HEK293 (cell line): ENCODE data around the gene AREG.

Source experiments
- CTCF ChIA-PET: fragments of 350-600 bp; formaldehyde crosslinking; extraction: SDS; loops from one replicate; lab custom pipeline; 2021; ENCODE audit warnings: antibody characterized with exemption; lab: Yijun Ruan, JAX
- POLR2A ChIA-PET: fragments of 300-600 bp; formaldehyde crosslinking; extraction: SDS; loops from one replicate; lab custom pipeline; 2020; ENCODE audit warnings: antibody characterized with exemption, inconsistent platforms; lab: Yijun Ruan, JAX
- H3K27ac ChIP-seq: fragments of 200-500 bp; sonication (Bioruptor generic); 2 replicates; pipeline ENCODE4 v1.5.1; 2014; ENCODE audit warnings: low read depth, low read length, control low read depth, inconsistent platforms; ENCODE audit errors: extremely low read depth
- H3K36me3 ChIP-seq, 2 experiments: fragments of 200-500 bp in 1 of 2; sonication (Bioruptor generic) in 1 of 2; 1 replicate in 1 of 2; 2 replicates in 1 of 2; pipeline ENCODE4 v1.5.1; 2014 to 2017; ENCODE audit warnings: inconsistent platforms in 2 of 2, low read length in 2 of 2; ENCODE audit not compliant: control insufficient read depth in 2 of 2, insufficient read depth in 1 of 2
- H3K4me1 ChIP-seq: fragments of 200-500 bp; sonication (Bioruptor generic); 2 replicates; pipeline ENCODE4 v1.5.1; 2014; ENCODE audit warnings: mild to moderate bottlenecking, low read length, inconsistent platforms; ENCODE audit not compliant: control insufficient read depth, insufficient read depth
- H3K4me3 ChIP-seq: 2 replicates; pipeline ENCODE4 v1.5.1; 2011; ENCODE audit warnings: low read depth, mild to moderate bottlenecking, control low read depth, low read length, moderate library complexity
- H3K9me3 ChIP-seq: fragments of 200-500 bp; sonication (Bioruptor generic); 2 replicates; pipeline ENCODE4 v1.5.1; 2014; ENCODE audit warnings: low read depth, low read length, inconsistent platforms; ENCODE audit not compliant: control insufficient read depth, insufficient read depth
- KLF1 ChIP-seq: fragments of 450-650 bp; formaldehyde crosslinking; IDR thresholded peaks from 2 replicates; pipeline ENCODE4 v1.5.1; 2016; ENCODE audit warnings: missing biosample characterization, missing genetic modification characterization
- KLF7 ChIP-seq: fragments of 450-650 bp; formaldehyde crosslinking; IDR thresholded peaks from 2 replicates; pipeline ENCODE4 v1.5.1; 2016; ENCODE audit warnings: missing biosample characterization, missing genetic modification characterization, borderline replicate concordance
- SP7 ChIP-seq: fragments of 450-650 bp; formaldehyde crosslinking; IDR thresholded peaks from 2 replicates; pipeline ENCODE4 v1.5.1; 2016; ENCODE audit warnings: missing biosample characterization, missing genetic modification characterization
- WT1 ChIP-seq: fragments of 450-650 bp; formaldehyde crosslinking; IDR thresholded peaks from 2 replicates; pipeline ENCODE4 v1.5.1; 2016; ENCODE audit warnings: missing biosample characterization, missing genetic modification characterization
- ZNF138 ChIP-seq: fragments of 450-650 bp; formaldehyde crosslinking; IDR thresholded peaks from 2 replicates; pipeline ENCODE4 v1.5.1; 2016; ENCODE audit warnings: missing biosample characterization, missing genetic modification characterization, borderline replicate concordance
- ZNF211 ChIP-seq: fragments of 450-650 bp; formaldehyde crosslinking; IDR thresholded peaks from 2 replicates; pipeline ENCODE4 v1.5.1; 2016; ENCODE audit warnings: low read depth, missing biosample characterization, missing genetic modification characterization
- ZNF24 ChIP-seq: fragments of 450-650 bp; formaldehyde crosslinking; IDR thresholded peaks from 2 replicates; pipeline ENCODE4 v1.5.1; 2016; ENCODE audit warnings: missing biosample characterization, missing genetic modification characterization
- ZNF274 ChIP-seq, 2 experiments: fragments of 200-500 bp in 1 of 2; fragments of 450-650 bp in 1 of 2; sonication (Bioruptor generic) in 1 of 2; formaldehyde crosslinking in 1 of 2; IDR thresholded peaks; 2 replicates each; pipeline versions ENCODE4 v1.5.1 to v1.6.1; 2014 to 2016; ENCODE audit warnings: borderline replicate concordance in 1 of 2, inconsistent platforms in 1 of 2, low read length in 1 of 2, missing biosample characterization in 1 of 2, missing genetic modification characterization in 1 of 2
- ZNF433 ChIP-seq: fragments of 450-650 bp; formaldehyde crosslinking; IDR thresholded peaks from 2 replicates; pipeline ENCODE4 v1.5.1; 2016; ENCODE audit warnings: missing biosample characterization, missing genetic modification characterization, low read depth
- ZNF544 ChIP-seq: fragments of 450-650 bp; formaldehyde crosslinking; IDR thresholded peaks from 2 replicates; pipeline ENCODE4 v1.5.0; 2017; ENCODE audit warnings: missing biosample characterization, missing genetic modification characterization
- ZNF561 ChIP-seq: fragments of 450-650 bp; IDR thresholded peaks from 2 replicates; pipeline ENCODE4 v1.5.1; 2018; ENCODE audit warnings: missing biosample characterization, missing genetic modification characterization, borderline replicate concordance
- ZNF600 ChIP-seq: fragments of 450-650 bp; formaldehyde crosslinking; IDR thresholded peaks from 2 replicates; pipeline ENCODE4 v1.5.1; 2016; ENCODE audit warnings: missing biosample characterization, missing genetic modification characterization
- ZNF610 ChIP-seq: fragments of 450-650 bp; formaldehyde crosslinking; IDR thresholded peaks from 2 replicates; pipeline ENCODE4 v1.5.1; 2016; ENCODE audit warnings: missing biosample characterization, missing genetic modification characterization, borderline replicate concordance
- ZNF621 ChIP-seq: fragments of 450-650 bp; formaldehyde crosslinking; IDR thresholded peaks from 2 replicates; pipeline ENCODE4 v1.5.1; 2017; ENCODE audit warnings: missing biosample characterization, missing genetic modification characterization
- ZNF658 ChIP-seq: fragments of 450-650 bp; formaldehyde crosslinking; IDR thresholded peaks from 2 replicates; pipeline ENCODE4; 2016; ENCODE audit warnings: missing biosample characterization, missing genetic modification characterization
- ZNF791 ChIP-seq: fragments of 450-650 bp; formaldehyde crosslinking; IDR thresholded peaks from 2 replicates; pipeline ENCODE4 v1.5.1; 2016; ENCODE audit warnings: missing biosample characterization, missing genetic modification characterization
- TF ChIP-seq, protein P1 (sequence below): fragments of 450-650 bp; formaldehyde crosslinking; IDR thresholded peaks from 2 replicates; pipeline ENCODE4 v1.5.1; 2016; ENCODE audit warnings: missing biosample characterization, missing genetic modification characterization, borderline replicate concordance
- TF ChIP-seq, protein P2 (sequence below): fragments of 450-650 bp; formaldehyde crosslinking; IDR thresholded peaks from 2 replicates; pipeline ENCODE4 v1.5.1; 2016; ENCODE audit warnings: missing biosample characterization, missing genetic modification characterization
- TF ChIP-seq, protein P3 (sequence below): fragments of 450-650 bp; IDR thresholded peaks from 2 replicates; pipeline ENCODE4 v1.5.1; 2018; ENCODE audit warnings: missing biosample characterization, missing genetic modification characterization
- TF ChIP-seq, protein P4 (sequence below): fragments of 450-650 bp; formaldehyde crosslinking; IDR thresholded peaks from 2 replicates; pipeline ENCODE4 v1.5.1; 2016; ENCODE audit warnings: missing biosample characterization, missing genetic modification characterization

The AREG gene

DNA sequence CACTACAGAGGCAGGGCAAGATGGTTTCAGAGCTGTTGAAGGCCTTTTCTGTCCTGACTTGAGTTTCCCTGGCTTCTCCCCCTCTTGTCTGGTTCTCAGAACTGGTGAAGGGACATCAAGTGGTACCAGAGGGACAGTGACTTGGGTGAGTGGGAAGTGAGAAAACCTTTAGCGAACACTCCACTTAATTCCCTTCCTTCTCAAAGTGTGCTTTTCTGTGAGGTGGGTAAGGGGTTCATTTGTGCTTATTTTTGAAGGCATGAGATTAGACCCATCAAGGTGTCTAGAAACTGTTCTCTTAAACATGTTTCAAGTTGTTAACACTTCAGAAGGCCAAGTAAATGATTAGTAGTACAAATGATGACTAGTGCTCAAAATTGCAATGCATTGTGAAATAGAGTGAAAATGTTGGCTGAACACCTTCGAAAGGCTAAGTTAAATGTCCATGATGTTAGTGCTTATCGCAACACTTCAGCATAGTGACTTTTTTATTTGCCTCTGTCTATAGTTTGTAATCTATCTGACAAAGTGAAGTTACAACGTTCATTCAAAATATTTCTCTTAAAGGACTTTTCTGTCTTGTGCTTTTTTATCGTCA, 2.8 kb downstream of the AREG start:
- CTCF ChIA-PET = no interaction called here
- no peaks in the 10 kb centered on the region for H3K36me3 ChIP-seq
- POLR2A ChIA-PET = no interaction called here
- H3K4me3 ChIP-seq = no peak overlapping the region
- H3K27ac ChIP-seq = no peak overlapping the region
- no peaks in the 10 kb centered on the region for H3K9me3 ChIP-seq
- TF ChIP-seq WT1 = no peak
- no peak for TF ChIP-seq ZNF138 (tag by site-specific recombination)
- TF ChIP-seq KLF1 (tag by site-specific recombination) = no peak
- no peaks in the 10 kb centered on the region for H3K4me1 ChIP-seq

DNA sequence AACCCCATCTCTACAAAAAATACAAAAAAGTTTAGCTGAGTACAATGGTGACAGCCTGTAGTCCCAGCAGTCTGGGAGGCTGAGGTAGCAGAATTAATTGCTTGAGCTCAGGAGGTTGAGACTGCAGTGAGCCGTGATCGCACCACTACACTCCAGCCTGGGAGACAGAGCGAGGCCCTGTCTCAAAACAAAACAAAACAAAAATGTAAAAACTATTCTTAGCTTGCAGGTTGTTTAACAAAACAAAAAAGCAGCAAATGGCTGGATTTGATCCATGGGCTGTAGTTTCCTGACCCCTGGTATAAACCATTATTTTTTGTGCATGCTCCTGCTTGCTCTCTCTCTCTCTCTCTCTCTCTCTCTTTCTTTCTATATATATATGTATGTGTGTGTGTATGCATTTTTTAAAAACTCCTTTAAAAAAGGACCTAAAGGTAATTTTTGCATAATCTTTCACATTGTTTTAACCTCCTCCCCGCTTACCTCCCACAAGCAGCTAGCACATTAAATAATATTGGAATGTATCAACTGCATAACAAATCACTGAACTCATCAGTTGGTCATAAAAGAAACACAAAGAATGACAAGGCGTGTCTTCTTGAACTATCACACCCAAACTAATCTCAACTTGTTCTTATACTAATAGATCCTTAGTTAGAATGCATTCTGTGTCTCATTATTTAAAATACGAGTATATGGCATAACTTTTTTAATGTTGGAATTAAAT, 4.8 kb downstream of the AREG start:
- Histone ChIP-seq H3K27ac (no peak overlapping the region), H3K36me3 (no peaks in the 10 kb centered on the region), H3K9me3 (no peaks in the 10 kb centered on the region), H3K4me1 (no peaks in the 10 kb centered on the region), H3K4me3 (no peak overlapping the region)
- TF ChIP-seq ZNF791 (tag by site-specific recombination) (no peak), ZNF561 (tag by site-specific recombination) (no peak), ZNF621 (tag by site-specific recombination) (no peak), ZNF600 (no peak), ZNF24 (tag by site-specific recombination) (no peak), ZNF211 (tag by site-specific recombination) (no peak)
- POLR2A ChIA-PET = interaction anchor here (0.6 kb wide), 1 partner anchor 416 kb away, joined by 4 read pairs; no protein-coding TSS in a partner anchor
- CTCF ChIA-PET = interaction anchor here (0.6 to 0.7 kb wide), 3 partner anchors 89 to 1158 kb away, joined by 3 to 4 read pairs (median 3); no protein-coding TSS in a partner anchor

DNA sequence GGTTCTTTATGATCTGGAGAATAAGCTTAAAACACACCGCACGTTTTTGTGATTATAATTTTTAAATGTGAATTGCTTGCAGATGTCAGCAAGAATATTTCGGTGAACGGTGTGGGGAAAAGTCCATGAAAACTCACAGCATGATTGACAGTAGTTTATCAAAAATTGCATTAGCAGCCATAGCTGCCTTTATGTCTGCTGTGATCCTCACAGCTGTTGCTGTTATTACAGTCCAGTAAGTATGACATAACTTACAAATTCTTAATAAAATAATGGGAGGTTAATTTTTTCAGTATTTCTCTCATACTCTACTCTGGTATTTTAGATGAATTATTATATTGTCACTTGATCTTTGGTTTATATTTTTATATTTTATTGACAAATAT, 5.4 kb downstream of the AREG start:
- H3K4me1 ChIP-seq = no peaks in the 10 kb centered on the region
- no peaks in the 10 kb centered on the region for H3K36me3 ChIP-seq
- no peak overlapping the region for H3K4me3 ChIP-seq
- no peaks in the 10 kb centered on the region for H3K9me3 ChIP-seq
- ChIA-PET CTCF (interaction anchor here (0.6 to 0.7 kb wide), 2 partner anchors 221 to 1158 kb away, joined by 3 to 4 read pairs; no protein-coding TSS in a partner anchor), POLR2A (interaction anchor here (0.6 kb wide), 1 partner anchor 416 kb away, joined by 4 read pairs; no protein-coding TSS in a partner anchor)
- H3K27ac ChIP-seq = no peak overlapping the region
- TF ChIP-seq, protein P1, sequence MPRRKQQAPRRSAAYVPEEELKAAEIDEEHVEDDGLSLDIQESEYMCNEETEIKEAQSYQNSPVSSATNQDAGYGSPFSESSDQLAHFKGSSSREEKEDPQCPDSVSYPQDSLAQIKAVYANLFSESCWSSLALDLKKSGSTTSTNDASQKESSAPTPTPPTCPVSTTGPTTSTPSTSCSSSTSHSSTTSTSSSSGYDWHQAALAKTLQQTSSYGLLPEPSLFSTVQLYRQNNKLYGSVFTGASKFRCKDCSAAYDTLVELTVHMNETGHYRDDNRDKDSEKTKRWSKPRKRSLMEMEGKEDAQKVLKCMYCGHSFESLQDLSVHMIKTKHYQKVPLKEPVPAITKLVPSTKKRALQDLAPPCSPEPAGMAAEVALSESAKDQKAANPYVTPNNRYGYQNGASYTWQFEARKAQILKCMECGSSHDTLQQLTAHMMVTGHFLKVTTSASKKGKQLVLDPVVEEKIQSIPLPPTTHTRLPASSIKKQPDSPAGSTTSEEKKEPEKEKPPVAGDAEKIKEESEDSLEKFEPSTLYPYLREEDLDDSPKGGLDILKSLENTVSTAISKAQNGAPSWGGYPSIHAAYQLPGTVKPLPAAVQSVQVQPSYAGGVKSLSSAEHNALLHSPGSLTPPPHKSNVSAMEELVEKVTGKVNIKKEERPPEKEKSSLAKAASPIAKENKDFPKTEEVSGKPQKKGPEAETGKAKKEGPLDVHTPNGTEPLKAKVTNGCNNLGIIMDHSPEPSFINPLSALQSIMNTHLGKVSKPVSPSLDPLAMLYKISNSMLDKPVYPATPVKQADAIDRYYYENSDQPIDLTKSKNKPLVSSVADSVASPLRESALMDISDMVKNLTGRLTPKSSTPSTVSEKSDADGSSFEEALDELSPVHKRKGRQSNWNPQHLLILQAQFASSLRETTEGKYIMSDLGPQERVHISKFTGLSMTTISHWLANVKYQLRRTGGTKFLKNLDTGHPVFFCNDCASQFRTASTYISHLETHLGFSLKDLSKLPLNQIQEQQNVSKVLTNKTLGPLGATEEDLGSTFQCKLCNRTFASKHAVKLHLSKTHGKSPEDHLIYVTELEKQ (tag by site-specific recombination) = no peak
- no peak for TF ChIP-seq ZNF544 (tag by site-specific recombination)
- no peak for TF ChIP-seq ZNF610 (tag by site-specific recombination)
- no peak for TF ChIP-seq ZNF274 (IDR thresholded peaks at IDR 0.05; ENCODE audit: low read length)
- TF ChIP-seq ZNF274 (tag by site-specific recombination; IDR thresholded peaks at IDR 0.05; ENCODE audit: borderline replicate concordance) = no peak
- TF ChIP-seq, protein P2, sequence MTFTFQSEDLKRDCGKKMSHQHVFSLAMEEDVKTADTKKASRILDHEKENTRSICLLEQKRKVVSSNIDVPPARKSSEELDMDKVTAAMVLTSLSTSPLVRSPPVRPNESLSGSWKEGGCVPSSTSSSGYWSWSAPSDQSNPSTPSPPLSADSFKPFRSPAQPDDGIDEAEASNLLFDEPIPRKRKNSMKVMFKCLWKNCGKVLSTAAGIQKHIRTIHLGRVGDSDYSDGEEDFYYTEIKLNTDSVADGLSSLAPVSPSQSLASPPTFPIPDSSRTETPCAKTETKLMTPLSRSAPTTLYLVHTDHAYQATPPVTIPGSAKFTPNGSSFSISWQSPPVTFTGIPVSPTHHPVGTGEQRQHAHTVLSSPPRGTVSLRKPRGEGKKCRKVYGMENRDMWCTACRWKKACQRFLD = no peak
- TF ChIP-seq ZNF658 (tag by site-specific recombination) = no peak
- TF ChIP-seq ZNF561 (tag by site-specific recombination) = no peak
- TF ChIP-seq ZNF433 (tag by site-specific recombination) = no peak
- TF ChIP-seq KLF7 (tag by site-specific recombination) = no peak
- TF ChIP-seq, protein P3, sequence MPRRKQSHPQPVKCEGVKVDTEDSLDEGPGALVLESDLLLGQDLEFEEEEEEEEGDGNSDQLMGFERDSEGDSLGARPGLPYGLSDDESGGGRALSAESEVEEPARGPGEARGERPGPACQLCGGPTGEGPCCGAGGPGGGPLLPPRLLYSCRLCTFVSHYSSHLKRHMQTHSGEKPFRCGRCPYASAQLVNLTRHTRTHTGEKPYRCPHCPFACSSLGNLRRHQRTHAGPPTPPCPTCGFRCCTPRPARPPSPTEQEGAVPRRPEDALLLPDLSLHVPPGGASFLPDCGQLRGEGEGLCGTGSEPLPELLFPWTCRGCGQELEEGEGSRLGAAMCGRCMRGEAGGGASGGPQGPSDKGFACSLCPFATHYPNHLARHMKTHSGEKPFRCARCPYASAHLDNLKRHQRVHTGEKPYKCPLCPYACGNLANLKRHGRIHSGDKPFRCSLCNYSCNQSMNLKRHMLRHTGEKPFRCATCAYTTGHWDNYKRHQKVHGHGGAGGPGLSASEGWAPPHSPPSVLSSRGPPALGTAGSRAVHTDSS (tag by site-specific recombination) = no peak
- TF ChIP-seq, protein P4, sequence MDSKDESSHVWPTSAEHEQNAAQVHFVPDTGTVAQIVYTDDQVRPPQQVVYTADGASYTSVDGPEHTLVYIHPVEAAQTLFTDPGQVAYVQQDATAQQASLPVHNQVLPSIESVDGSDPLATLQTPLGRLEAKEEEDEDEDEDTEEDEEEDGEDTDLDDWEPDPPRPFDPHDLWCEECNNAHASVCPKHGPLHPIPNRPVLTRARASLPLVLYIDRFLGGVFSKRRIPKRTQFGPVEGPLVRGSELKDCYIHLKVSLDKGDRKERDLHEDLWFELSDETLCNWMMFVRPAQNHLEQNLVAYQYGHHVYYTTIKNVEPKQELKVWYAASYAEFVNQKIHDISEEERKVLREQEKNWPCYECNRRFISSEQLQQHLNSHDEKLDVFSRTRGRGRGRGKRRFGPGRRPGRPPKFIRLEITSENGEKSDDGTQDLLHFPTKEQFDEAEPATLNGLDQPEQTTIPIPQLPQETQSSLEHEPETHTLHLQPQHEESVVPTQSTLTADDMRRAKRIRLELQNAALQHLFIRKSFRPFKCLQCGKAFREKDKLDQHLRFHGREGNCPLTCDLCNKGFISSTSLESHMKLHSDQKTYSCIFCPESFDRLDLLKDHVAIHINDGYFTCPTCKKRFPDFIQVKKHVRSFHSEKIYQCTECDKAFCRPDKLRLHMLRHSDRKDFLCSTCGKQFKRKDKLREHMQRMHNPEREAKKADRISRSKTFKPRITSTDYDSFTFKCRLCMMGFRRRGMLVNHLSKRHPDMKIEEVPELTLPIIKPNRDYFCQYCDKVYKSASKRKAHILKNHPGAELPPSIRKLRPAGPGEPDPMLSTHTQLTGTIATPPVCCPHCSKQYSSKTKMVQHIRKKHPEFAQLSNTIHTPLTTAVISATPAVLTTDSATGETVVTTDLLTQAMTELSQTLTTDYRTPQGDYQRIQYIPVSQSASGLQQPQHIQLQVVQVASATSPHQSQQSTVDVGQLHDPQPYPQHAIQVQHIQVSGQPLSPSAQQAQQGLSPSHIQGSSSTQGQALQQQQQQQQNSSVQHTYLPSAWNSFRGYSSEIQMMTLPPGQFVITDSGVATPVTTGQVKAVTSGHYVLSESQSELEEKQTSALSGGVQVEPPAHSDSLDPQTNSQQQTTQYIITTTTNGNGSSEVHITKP (tag by site-specific recombination) = no peak
- no peak for TF ChIP-seq SP7
